Transverse colon (tissue), 4 donors: ENCODE measurements around the gene CYREN. TPM values are rescaled to one million over a fixed set of nuclear protein-coding genes. Genes with fewer than 3 reads are reported as not detected.

Experiments
- DNase-seq: peaks from one replicate; pipeline ENCODE4 v3.0.0-alpha.2; 2019
- H3K27ac ChIP-seq, 4 donors: fragments of 200-600 bp; sonication (generic); 2 replicates each; pipeline ENCODE4 v1.5.1; 2016 to 2018; ENCODE audit warnings: inconsistent platforms in 4 of 4
- H3K27me3 ChIP-seq: fragments of 200-600 bp; sonication (generic); 2 replicates; pipeline ENCODE4 v1.5.1; 2017; ENCODE audit warnings: inconsistent platforms
- H3K36me3 ChIP-seq, 4 donors: fragments of 200-600 bp; sonication (generic); 2 replicates each; pipeline ENCODE4 v1.5.1; 2017 to 2019; ENCODE audit warnings: inconsistent platforms in 4 of 4
- H3K4me1 ChIP-seq, 4 donors: fragments of 200-600 bp; sonication (generic); 2 replicates each; pipeline ENCODE4 v1.5.1; 2017 to 2020; ENCODE audit warnings: inconsistent platforms in 4 of 4
- H3K4me3 ChIP-seq, 4 donors: fragments of 200-600 bp; sonication (generic); 1 replicate in 1 of 4; 2 replicates in 3 of 4; pipeline versions ENCODE4 v1.5.1 to v1.6.1; 2017 to 2019; ENCODE audit warnings: inconsistent platforms in 4 of 4
- H3K9me3 ChIP-seq, 2 donors: fragments of 200-600 bp; sonication (generic); 2 replicates each; pipeline ENCODE4 v1.5.1; 2017 to 2019; ENCODE audit warnings: inconsistent platforms in 2 of 2
- EP300 ChIP-seq: sonication (generic); formaldehyde crosslinking; IDR thresholded peaks from one replicate; pipeline ENCODE4 v1.6.1; 2017; ENCODE audit warnings: antibody characterized with exemption, low read depth
- POLR2A ChIP-seq: fragments of 450-650 bp; IDR thresholded peaks from one replicate; pipeline ENCODE4 v1.6.1; 2016; ENCODE audit warnings: antibody characterized with exemption, mild to moderate bottlenecking, moderate library complexity
- POLR2AphosphoS5 ChIP-seq, 3 donors: sonication (generic); formaldehyde crosslinking; IDR thresholded peaks; one replicate each; pipeline ENCODE4 v1.6.1; 2016; ENCODE audit warnings: antibody characterized with exemption in 3 of 3
- WGBS, 2 donors: methylation state at CpG; one replicate each; pipeline ENCODE4 v1.1.5; 2018; ENCODE audit warnings: low coverage in 1 of 2; 5-methylcytosine and 5-hydroxymethylcytosine counted together
- in situ Hi-C, 4 donors: fragments of 200-750 bp; cut with MboI; loops; one replicate each; pipeline versions ENCODE4 v1.15.0 to v1.15.1; 2017; ENCODE audit warnings: low sequenced_read_pairs in 3 of 4, low pct_ligation_motif_present in 1 of 4, low pct_unique_long_range_greater_than_20kb in 1 of 4
- intact Hi-C: fragments of 100-400 bp; cut with DNase I; formaldehyde crosslinking; loops from one replicate; pipeline ENCODE4 v1.15.1; 2023; ENCODE audit warnings: low total_unique reads
- total RNA-seq, 4 donors: library from RNA; depleted of rRNA; stranded (reverse); fragments of >200 nt; gene quantifications; one replicate each; pipeline ENCODE4 v1.1.0, GENCODE V29; 2016
- TF ChIP-seq, protein P1 (sequence below), 5 experiments: fragments of 200-600 bp in 3 of 5; fragments of 450-650 bp in 2 of 5; sonication (generic) in 3 of 5; IDR thresholded peaks; 1 replicate in 2 of 5; 2 replicates in 3 of 5; pipeline ENCODE4 v1.5.1; 2016 to 2017; ENCODE audit warnings: antibody characterized with exemption in 5 of 5, inconsistent platforms in 3 of 5, mild to moderate bottlenecking in 2 of 5, moderate library complexity in 1 of 5

CYREN gene
- total RNA-seq, 4 donors from 2014 or later, result 30.8 to 88.3 (median 37.8) TPM

DNA sequence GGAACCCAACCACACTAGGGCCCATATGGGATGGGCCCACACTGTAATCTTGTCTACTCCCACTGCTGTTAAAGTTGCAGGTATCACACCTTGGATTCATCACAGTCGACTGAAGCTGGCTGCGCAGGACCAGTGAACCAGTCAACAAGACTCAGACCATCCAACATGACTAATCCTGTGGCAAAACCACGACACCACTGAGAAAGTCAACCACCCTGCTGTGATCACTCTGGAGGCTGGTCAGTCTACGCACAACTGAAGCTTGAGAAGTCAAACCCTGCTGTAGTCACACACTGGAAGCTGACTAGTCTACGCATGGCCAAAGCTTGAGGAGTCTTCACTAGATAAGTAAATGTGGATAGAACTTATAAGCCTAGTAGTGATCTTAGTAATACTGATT lies 9.6 kb upstream of the CYREN start:
- Histone ChIP-seq H3K36me3 (peaks cover 0 to 6% (median 0%) of the 10 kb centered on the region in 4 donors), H3K9me3 (peaks cover 21 to 30% of the 10 kb centered on the region in 2 donors), H3K27ac (no peak overlapping the region), H3K4me3 (no peak overlapping the region), H3K4me1 (no peaks in the 10 kb centered on the region), H3K27me3 (no peaks in the 10 kb centered on the region)
- intact Hi-C loops, result no loop called here
- in situ Hi-C loops, result loop anchor here in 1 of 4 donors (25.0 kb wide), 1 partner anchor 518 kb away; no protein-coding TSS in a partner anchor
- TF ChIP-seq, protein P1, sequence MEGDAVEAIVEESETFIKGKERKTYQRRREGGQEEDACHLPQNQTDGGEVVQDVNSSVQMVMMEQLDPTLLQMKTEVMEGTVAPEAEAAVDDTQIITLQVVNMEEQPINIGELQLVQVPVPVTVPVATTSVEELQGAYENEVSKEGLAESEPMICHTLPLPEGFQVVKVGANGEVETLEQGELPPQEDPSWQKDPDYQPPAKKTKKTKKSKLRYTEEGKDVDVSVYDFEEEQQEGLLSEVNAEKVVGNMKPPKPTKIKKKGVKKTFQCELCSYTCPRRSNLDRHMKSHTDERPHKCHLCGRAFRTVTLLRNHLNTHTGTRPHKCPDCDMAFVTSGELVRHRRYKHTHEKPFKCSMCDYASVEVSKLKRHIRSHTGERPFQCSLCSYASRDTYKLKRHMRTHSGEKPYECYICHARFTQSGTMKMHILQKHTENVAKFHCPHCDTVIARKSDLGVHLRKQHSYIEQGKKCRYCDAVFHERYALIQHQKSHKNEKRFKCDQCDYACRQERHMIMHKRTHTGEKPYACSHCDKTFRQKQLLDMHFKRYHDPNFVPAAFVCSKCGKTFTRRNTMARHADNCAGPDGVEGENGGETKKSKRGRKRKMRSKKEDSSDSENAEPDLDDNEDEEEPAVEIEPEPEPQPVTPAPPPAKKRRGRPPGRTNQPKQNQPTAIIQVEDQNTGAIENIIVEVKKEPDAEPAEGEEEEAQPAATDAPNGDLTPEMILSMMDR (IDR thresholded peaks at IDR 0.05), result no peak
- TF ChIP-seq EP300 (no peak), POLR2A (no peak), POLR2AphosphoS5 (IDR thresholded peaks at IDR 0.05) (no peak)
- DNase-seq, result no peak
- WGBS, 2 donors, result 80 to 91% methylated on average over 1 to 5 of the region's 5 CpGs

DNA sequence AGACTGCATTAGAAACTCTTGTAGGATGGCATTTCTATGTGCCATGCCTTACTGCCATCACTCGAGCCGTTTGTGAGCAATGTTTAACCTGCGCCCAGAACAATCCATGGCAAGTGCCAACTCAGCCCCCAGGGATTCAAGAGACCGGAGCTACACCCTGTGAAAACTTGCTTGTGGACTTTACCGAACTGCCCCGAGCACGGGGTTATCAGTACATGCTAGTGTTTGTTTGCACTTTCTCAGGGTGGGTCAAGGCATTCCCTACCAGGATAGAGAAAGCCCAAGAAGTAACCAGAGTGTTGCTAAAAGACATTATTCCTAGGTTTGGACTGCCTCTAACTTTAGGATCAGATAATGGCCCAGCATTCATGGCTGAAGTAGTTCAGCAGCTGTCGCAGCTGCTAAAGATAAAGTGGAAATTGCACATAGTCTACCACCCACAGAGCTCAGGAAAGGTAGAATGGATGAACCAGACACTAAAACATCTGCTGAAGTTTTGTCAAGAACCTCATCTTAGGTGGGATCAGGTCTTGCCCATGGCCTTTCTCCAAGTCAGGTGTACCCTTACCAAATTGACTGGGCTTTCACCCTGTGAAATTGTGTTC lies 8.9 kb upstream of the CYREN start:
- TF ChIP-seq POLR2AphosphoS5 (IDR thresholded peaks at IDR 0.05) (no peak), POLR2A (no peak), EP300 (no peak)
- TF ChIP-seq, protein P1 (IDR thresholded peaks at IDR 0.05), result no peak
- peaks cover 21 to 30% of the 10 kb centered on the region in 2 donors for H3K9me3 ChIP-seq
- H3K4me3 ChIP-seq, result no peak overlapping the region
- intact Hi-C loops, result no loop called here
- no peaks in the 10 kb centered on the region for H3K4me1 ChIP-seq
- no peak for DNase-seq
- peaks cover 0 to 6% (median 0%) of the 10 kb centered on the region in 4 donors for H3K36me3 ChIP-seq
- WGBS, 2 donors, result 88 to 100% methylated on average over 1 to 8 of the region's 8 CpGs
- in situ Hi-C loops, result loop anchor here in 1 of 4 donors (25.0 kb wide), 1 partner anchor 517 kb away; no protein-coding TSS in a partner anchor
- no peak overlapping the region for H3K27ac ChIP-seq
- no peaks in the 10 kb centered on the region for H3K27me3 ChIP-seq

DNA sequence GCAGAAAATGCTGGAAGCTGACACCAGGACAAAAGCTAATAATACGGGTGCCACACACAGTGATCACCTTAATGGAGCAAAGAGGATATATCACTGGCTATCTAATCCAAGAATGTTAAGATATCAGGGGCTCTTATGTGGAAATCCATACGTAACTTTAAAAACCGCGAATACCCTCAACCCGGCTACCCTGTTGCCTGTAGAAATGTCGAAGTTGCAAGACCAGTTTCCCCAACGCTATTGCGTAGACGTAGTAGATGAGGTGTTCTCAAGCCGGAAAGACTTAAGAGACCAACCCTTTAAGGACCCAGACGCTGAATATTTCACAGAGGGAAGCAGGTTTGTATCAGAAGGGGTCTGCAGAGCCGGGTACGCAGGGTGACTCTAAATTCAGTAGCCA lies 7.9 kb upstream of the CYREN start:
- 91 to 92% methylated on average over 5 to 13 of the region's 13 CpGs for WGBS, 2 donors
- in situ Hi-C loops, result loop anchor here in 1 of 4 donors (25.0 kb wide), 1 partner anchor 516 kb away; no protein-coding TSS in a partner anchor
- Histone ChIP-seq H3K27ac (no peak overlapping the region), H3K4me3 (no peak overlapping the region), H3K9me3 (peaks cover 21 to 30% of the 10 kb centered on the region in 2 donors), H3K4me1 (no peaks in the 10 kb centered on the region), H3K27me3 (no peaks in the 10 kb centered on the region), H3K36me3 (peaks cover 0 to 6% (median 0%) of the 10 kb centered on the region in 4 donors)
- intact Hi-C loops, result no loop called here
- no peak for DNase-seq
- TF ChIP-seq EP300 (no peak), POLR2A (no peak), POLR2AphosphoS5 (IDR thresholded peaks at IDR 0.05) (no peak)
- TF ChIP-seq, protein P1 (IDR thresholded peaks at IDR 0.05), result no peak

DNA sequence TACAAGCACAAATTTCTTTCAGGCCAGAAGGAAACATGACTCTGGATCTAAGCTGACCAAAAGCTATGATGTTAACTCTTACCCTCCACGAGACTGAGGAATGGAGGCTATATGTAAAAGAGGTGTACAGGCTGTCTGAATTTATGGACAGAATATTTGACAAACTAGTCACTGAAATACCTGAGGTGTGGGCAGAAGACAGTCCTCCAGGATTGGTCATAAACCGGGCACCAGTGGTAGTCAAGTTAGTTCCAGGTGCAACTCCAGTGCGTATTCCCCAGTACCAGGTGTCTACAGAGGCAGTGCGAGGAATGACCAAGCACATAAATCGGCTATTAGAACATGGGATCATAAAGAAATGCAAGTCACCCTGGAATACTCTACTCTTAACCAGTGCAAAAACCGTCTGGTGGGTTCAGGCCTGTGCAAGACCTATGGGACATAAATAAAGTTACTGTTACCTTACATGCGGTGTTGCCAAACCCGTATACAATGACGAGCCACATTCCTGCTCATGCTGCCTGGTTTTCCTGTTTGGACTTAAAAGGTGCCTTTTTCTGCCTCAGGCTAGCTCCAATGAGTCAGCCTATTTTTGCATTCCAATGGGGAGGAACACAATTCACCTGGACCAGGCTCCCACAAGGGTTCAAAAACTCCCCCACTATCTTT lies 6.7 kb upstream of the CYREN start:
- Histone ChIP-seq H3K4me1 (no peaks in the 10 kb centered on the region), H3K36me3 (peaks cover 0 to 6% (median 0%) of the 10 kb centered on the region in 4 donors), H3K4me3 (no peak overlapping the region), H3K27me3 (no peaks in the 10 kb centered on the region), H3K27ac (no peak overlapping the region), H3K9me3 (peaks cover 18 to 25% of the 10 kb centered on the region in 2 donors)
- no peak for DNase-seq
- TF ChIP-seq POLR2A, result no peak
- TF ChIP-seq, protein P1 (IDR thresholded peaks at IDR 0.05), result no peak
- WGBS, 2 donors, result 91% methylated on average over 9 of the region's 9 CpGs; no CpG with 5 or more reads in 1 of the 2 donors
- intact Hi-C loops (no loop called here), in situ Hi-C loops (loop anchor here in 1 of 4 donors (25.0 kb wide), 1 partner anchor 515 kb away; no protein-coding TSS in a partner anchor)
